ENCODE results near the gene HMGXB4. TPM values are rescaled to one million over a fixed set of nuclear protein-coding genes. Genes with fewer than 3 reads are reported as not detected.

HMGXB4 gene
- total RNA-seq, 4 donors from 2014 or later, result 12.4 to 19.9 (median 17.0) TPM

GRCh38 chr22:35288116-35288515, 30.8 kb downstream of the HMGXB4 start:
- Histone ChIP-seq H3K27me3 (no peaks in the 10 kb centered on the region), H3K4me1 (no peaks in the 10 kb centered on the region), H3K27ac (replicated peaks in 1 of 4) (no peak overlapping the region), H3K36me3 (peaks cover 48 to 94% (median 83%) of the 10 kb centered on the region in 4 donors), H3K9me3 (no peaks in the 10 kb centered on the region), H3K4me3 (no peak overlapping the region)
- no peak for TF ChIP-seq CTCF (IDR thresholded peaks at IDR 0.05)
- TF ChIP-seq POLR2A (IDR thresholded peaks at IDR 0.05; ENCODE audit: low read depth), result no peak
- TF ChIP-seq EP300 (IDR thresholded peaks at IDR 0.05), result no peak
- TF ChIP-seq POLR2AphosphoS5 (IDR thresholded peaks at IDR 0.05), result no peak
- 92% methylated on average over 1 of the region's 1 CpG for WGBS
- intact Hi-C loops (cut with DNase I), result no loop called here
- DNase-seq (ENCODE audit: extremely low spot score), result no peak

DNA sequence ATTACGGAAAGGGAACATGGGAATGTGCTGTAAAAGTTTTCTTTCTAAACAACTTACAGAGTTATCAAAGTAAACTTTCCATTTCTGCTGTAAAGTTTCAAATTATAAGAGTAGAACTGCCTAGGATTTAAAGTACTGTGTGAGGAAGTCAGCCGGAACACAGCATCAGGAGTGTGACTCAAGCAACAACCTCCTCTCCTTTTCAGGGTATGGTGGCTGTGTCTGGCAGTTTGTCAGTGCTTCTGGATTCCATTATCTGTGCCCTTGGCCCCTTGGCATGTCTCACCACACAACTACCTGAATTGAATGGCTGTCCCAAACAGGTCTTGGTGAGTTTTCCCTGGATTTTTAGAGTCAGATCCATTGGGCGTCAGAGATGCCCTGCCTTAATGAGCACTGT, 35.5 kb downstream of the HMGXB4 start:
- no peaks in the 10 kb centered on the region for H3K4me1 ChIP-seq
- no peak overlapping the region for H3K27ac ChIP-seq (replicated peaks in 1 of 4)
- H3K36me3 ChIP-seq, result peaks cover 42 to 78% (median 69%) of the 10 kb centered on the region in 4 donors
- no peak overlapping the region for H3K4me3 ChIP-seq
- DNase-seq (ENCODE audit: extremely low spot score), result no peak
- H3K9me3 ChIP-seq, result no peaks in the 10 kb centered on the region
- WGBS, result 90% methylated on average over 3 of the region's 3 CpGs
- H3K27me3 ChIP-seq, result no peaks in the 10 kb centered on the region
- intact Hi-C loops (cut with DNase I), result no loop called here
- TF ChIP-seq POLR2AphosphoS5 (IDR thresholded peaks at IDR 0.05), result no peak
- no peak for TF ChIP-seq EP300 (IDR thresholded peaks at IDR 0.05)
- no peak for TF ChIP-seq POLR2A (IDR thresholded peaks at IDR 0.05; ENCODE audit: low read depth)
- no peak for TF ChIP-seq CTCF (IDR thresholded peaks at IDR 0.05)

GRCh38 chr22:35296051-35296450, 38.8 kb downstream of the HMGXB4 start:
- TF ChIP-seq CTCF (IDR thresholded peaks at IDR 0.05), result no peak
- no peak for TF ChIP-seq POLR2A (IDR thresholded peaks at IDR 0.05; ENCODE audit: low read depth)
- no peak for TF ChIP-seq POLR2AphosphoS5 (IDR thresholded peaks at IDR 0.05)
- Histone ChIP-seq H3K9me3 (no peaks in the 10 kb centered on the region), H3K36me3 (peaks cover 17 to 46% (median 39%) of the 10 kb centered on the region in 4 donors), H3K4me3 (no peak overlapping the region), H3K27ac (replicated peaks in 1 of 4) (no peak overlapping the region), H3K27me3 (no peaks in the 10 kb centered on the region), H3K4me1 (peaks cover 11 to 14% (median 12%) of the 10 kb centered on the region in 4 donors)
- intact Hi-C loops (cut with DNase I), result no loop called here
- no peak for DNase-seq (ENCODE audit: extremely low spot score)

GRCh38 chr22:35299217-35299672, 42.0 kb downstream of the HMGXB4 start:
- no peaks in the 10 kb centered on the region for H3K9me3 ChIP-seq
- no peak for DNase-seq (ENCODE audit: extremely low spot score)
- H3K27ac ChIP-seq (replicated peaks in 1 of 4), result peak overlapping the region; percentile 91 to 98 (median 95)
- 10% methylated on average over 9 of the region's 13 CpGs for WGBS
- H3K4me3 ChIP-seq, result peak overlapping the region; percentile 71 to 93 (median 84)
- peaks cover 2 to 18% (median 8%) of the 10 kb centered on the region in 4 donors for H3K36me3 ChIP-seq
- no peaks in the 10 kb centered on the region for H3K27me3 ChIP-seq
- intact Hi-C loops (cut with DNase I), result no loop called here
- H3K4me1 ChIP-seq, result peaks cover 18 to 34% (median 25%) of the 10 kb centered on the region in 4 donors
- TF ChIP-seq CTCF (IDR thresholded peaks at IDR 0.05) (peak in 1 of 3 experiments; percentile 8), POLR2A (IDR thresholded peaks at IDR 0.05; ENCODE audit: low read depth) (no peak), POLR2AphosphoS5 (IDR thresholded peaks at IDR 0.05) (no peak), EP300 (IDR thresholded peaks at IDR 0.05) (peak; percentile 10)

All from esophagus muscularis mucosa (tissue), 4 donors.